Body of pancreas (tissue), 4 donors: ENCODE data around the gene NOBOX.
"Not testable (repeated sequence)": the region's sequence is repeated elsewhere in the genome, so short reads cannot be mapped to it uniquely, and the experiment has no call there.

ENCODE experiments used
- POLR2A ChIP-seq, 3 donors: fragments of 450-650 bp; IDR thresholded peaks; one replicate each; pipeline ENCODE4 v1.6.1; 2016; ENCODE audit warnings: antibody characterized with exemption in 3 of 3, mild to moderate bottlenecking in 2 of 3
- TF ChIP-seq, protein P1 (sequence below), 7 experiments: fragments of 450-650 bp in 4 of 7; fragments of 200-600 bp in 3 of 7; sonication (generic) in 3 of 7; IDR thresholded peaks; one replicate each; pipeline ENCODE4 v1.5.1; 2016 to 2019; ENCODE audit warnings: antibody characterized with exemption in 7 of 7

DNA sequence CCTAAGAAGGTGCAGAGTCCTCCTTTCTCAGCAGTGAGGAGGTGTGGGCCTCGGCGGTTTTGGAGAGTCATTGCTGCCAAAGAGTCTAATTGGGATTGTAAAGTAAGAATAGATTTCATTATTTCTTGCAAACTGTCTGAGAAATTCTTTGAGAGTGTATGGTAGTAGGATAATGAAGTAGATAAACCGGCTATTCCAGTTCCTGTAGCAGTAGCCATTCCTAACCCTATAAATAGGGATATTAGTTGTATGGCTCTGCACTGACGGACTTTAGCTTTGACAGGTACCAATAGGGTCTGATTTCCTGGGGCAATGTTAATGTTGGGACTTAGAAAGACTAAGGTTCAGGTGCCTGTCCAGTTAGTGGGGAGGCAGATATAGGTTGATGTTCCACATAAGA, 15.4 kb upstream of the NOBOX start:
- not testable (repeated sequence) for TF ChIP-seq POLR2A (IDR thresholded peaks at IDR 0.05)
- TF ChIP-seq, protein P1, sequence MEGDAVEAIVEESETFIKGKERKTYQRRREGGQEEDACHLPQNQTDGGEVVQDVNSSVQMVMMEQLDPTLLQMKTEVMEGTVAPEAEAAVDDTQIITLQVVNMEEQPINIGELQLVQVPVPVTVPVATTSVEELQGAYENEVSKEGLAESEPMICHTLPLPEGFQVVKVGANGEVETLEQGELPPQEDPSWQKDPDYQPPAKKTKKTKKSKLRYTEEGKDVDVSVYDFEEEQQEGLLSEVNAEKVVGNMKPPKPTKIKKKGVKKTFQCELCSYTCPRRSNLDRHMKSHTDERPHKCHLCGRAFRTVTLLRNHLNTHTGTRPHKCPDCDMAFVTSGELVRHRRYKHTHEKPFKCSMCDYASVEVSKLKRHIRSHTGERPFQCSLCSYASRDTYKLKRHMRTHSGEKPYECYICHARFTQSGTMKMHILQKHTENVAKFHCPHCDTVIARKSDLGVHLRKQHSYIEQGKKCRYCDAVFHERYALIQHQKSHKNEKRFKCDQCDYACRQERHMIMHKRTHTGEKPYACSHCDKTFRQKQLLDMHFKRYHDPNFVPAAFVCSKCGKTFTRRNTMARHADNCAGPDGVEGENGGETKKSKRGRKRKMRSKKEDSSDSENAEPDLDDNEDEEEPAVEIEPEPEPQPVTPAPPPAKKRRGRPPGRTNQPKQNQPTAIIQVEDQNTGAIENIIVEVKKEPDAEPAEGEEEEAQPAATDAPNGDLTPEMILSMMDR (IDR thresholded peaks at IDR 0.05) = not testable (repeated sequence)
